ENCODE measurements around the gene CRK. TPM values are rescaled to one million over a fixed set of nuclear protein-coding genes. Genes with fewer than 3 reads are reported as not detected.

Gene CRK
- total RNA-seq, 1 experiment from 2014 or later: 57.9 TPM

DNA sequence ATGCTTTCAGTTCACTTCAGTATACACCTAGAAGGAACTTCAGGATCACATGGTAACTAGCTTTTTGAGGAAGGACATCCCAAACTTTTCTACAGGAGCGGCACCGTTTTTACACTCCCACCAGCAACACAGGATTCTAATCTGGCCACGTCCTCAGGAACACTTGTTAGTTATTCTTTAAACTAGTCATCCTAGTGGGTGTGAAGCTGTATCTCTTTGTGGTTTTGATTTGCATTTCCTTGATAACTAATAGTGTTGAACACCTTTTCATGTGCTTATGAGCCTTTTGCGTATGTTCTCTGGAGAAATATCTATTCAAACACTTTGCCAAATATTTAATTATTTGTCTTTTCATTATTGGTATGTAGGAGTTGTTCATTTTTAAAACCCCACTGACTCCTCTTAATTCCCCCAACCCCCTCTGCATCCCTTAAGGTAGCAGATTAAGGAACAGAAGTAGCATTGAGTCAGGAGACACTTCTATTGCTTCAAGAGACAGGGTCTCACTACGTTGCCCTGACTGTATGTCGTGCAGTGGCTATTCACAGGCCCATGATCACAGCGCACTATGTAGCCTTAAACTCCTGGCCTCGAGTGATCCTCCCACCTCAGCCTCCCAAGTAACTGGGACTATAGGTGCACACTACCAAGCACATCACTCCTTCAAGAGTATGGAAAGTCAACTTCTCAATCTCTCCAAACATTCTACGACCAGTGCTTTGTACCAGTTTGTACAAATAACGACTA is 81.4 kb downstream of the CRK start:
- Histone ChIP-seq H3K27me3 (ENCODE audit: insufficient read depth, low read depth) (no peaks in the 10 kb centered on the region), H3K4me2 (no peak overlapping the region), H3K27ac (no peak overlapping the region), H3K4me3 (no peak overlapping the region), H3F3A (ENCODE audit: insufficient read depth, low read depth) (peaks cover 97% of the 10 kb centered on the region), H3K9me2 (ENCODE audit: insufficient read depth) (no peaks in the 10 kb centered on the region), H3K4me1 (replicated peaks; ENCODE audit: insufficient read depth) (no peaks in the 10 kb centered on the region), H3K9me3 (ENCODE audit: insufficient read depth, low read depth) (no peaks in the 10 kb centered on the region), H4K20me1 (ENCODE audit: insufficient read depth) (peaks cover 100% of the 10 kb centered on the region), H3K79me2 (ENCODE audit: low read depth) (peaks cover 100% of the 10 kb centered on the region), H3K36me3 (ENCODE audit: low read depth) (peaks cover 43% of the 10 kb centered on the region), H2AFZ (no peak overlapping the region)
- no TSS peak for BruUV-seq (replicated peaks)
- DNase-seq: no peak
- CTCF ChIA-PET: interaction anchor here (1.3 kb wide), 1 partner anchor 9 kb away, joined by 10 read pairs; no protein-coding TSS in a partner anchor
- intact Hi-C loops (cut with micrococcal nuclease; ENCODE audit: unreplicated experiment): no loop called here
- POLR2A ChIA-PET (ENCODE audit: unreplicated experiment): no interaction called here
- TF ChIP-seq, protein P1, sequence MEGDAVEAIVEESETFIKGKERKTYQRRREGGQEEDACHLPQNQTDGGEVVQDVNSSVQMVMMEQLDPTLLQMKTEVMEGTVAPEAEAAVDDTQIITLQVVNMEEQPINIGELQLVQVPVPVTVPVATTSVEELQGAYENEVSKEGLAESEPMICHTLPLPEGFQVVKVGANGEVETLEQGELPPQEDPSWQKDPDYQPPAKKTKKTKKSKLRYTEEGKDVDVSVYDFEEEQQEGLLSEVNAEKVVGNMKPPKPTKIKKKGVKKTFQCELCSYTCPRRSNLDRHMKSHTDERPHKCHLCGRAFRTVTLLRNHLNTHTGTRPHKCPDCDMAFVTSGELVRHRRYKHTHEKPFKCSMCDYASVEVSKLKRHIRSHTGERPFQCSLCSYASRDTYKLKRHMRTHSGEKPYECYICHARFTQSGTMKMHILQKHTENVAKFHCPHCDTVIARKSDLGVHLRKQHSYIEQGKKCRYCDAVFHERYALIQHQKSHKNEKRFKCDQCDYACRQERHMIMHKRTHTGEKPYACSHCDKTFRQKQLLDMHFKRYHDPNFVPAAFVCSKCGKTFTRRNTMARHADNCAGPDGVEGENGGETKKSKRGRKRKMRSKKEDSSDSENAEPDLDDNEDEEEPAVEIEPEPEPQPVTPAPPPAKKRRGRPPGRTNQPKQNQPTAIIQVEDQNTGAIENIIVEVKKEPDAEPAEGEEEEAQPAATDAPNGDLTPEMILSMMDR (conservative IDR thresholded peaks at IDR 0.05): no peak
- TF ChIP-seq EZH2 (IDR thresholded peaks at IDR 0.05; ENCODE audit: low read depth): no peak

DNA sequence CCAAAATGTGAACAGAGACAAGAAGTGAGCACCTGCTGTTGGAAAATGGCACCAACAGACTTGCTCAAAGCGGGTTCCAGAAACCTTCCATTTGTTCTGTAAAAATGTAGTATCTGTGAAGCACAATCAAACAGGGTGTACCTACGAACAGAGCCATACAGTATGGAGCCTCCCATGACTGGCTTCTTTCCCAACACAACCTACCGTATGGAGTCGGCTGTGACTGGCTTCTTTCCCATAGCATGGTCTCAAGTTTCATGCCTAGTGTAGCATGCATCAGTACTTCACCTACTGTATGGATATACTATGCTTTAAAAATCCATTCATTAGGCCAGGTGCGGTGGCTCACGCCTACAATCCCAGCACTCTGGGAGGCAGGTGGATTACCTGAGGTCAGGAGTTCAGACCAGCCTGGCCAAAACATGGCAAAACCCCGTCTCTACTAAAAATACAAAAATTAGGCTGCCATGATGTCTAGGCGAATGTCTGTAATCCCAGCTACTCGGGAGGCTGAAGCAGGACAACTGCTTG is 82.3 kb downstream of the CRK start:
- Histone ChIP-seq H3K4me2 (no peak overlapping the region), H3K27me3 (ENCODE audit: insufficient read depth, low read depth) (no peaks in the 10 kb centered on the region), H3K4me3 (no peak overlapping the region), H3K4me1 (replicated peaks; ENCODE audit: insufficient read depth) (peaks cover 4% of the 10 kb centered on the region; the same call in 1 of the 2 replicates), H3F3A (ENCODE audit: insufficient read depth, low read depth) (peaks cover 97% of the 10 kb centered on the region), H3K36me3 (ENCODE audit: low read depth) (peaks cover 39% of the 10 kb centered on the region), H3K27ac (no peak overlapping the region), H2AFZ (no peak overlapping the region), H3K9me3 (ENCODE audit: insufficient read depth, low read depth) (no peaks in the 10 kb centered on the region), H3K9me2 (ENCODE audit: insufficient read depth) (no peaks in the 10 kb centered on the region), H4K20me1 (ENCODE audit: insufficient read depth) (peaks cover 100% of the 10 kb centered on the region), H3K79me2 (ENCODE audit: low read depth) (peaks cover 100% of the 10 kb centered on the region)
- intact Hi-C loops (cut with micrococcal nuclease; ENCODE audit: unreplicated experiment): no loop called here
- no peak for TF ChIP-seq EZH2 (IDR thresholded peaks at IDR 0.05; ENCODE audit: low read depth)
- TF ChIP-seq, protein P1 (conservative IDR thresholded peaks at IDR 0.05): no peak
- DNase-seq: no peak
- no TSS peak for BruUV-seq (replicated peaks)
- POLR2A ChIA-PET (ENCODE audit: unreplicated experiment): no interaction called here
- CTCF ChIA-PET: interaction anchor here (1.3 kb wide), 1 partner anchor 9 kb away, joined by 10 read pairs; no protein-coding TSS in a partner anchor

DNA sequence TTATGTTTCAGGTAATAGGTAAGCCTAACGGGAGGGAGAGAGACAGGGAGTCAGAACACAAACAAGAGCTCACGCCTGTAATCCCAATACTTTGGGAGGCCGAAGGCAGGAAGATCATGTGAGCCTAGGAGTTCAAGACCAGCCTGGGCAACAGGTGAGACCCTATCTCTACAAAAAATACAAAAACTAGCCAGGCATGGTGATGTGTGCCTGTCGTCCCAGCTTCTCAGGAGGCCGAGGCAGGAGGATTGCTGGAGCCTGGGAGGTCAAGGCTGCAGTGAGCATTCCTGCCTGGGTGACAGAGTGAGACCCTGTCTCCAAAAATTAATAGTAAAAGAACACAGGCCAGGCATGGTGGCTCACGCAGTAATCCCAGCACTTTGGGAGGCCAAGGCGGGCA is 83.4 kb downstream of the CRK start:
- Histone ChIP-seq H3K9me2 (ENCODE audit: insufficient read depth) (no peaks in the 10 kb centered on the region), H3K4me3 (no peak overlapping the region), H2AFZ (no peak overlapping the region), H3K36me3 (ENCODE audit: low read depth) (peaks cover 32% of the 10 kb centered on the region), H3K4me2 (no peak overlapping the region), H3K79me2 (ENCODE audit: low read depth) (peaks cover 100% of the 10 kb centered on the region), H3K9me3 (ENCODE audit: insufficient read depth, low read depth) (no peaks in the 10 kb centered on the region), H3K27ac (no peak overlapping the region), H3K27me3 (ENCODE audit: insufficient read depth, low read depth) (no peaks in the 10 kb centered on the region), H3F3A (ENCODE audit: insufficient read depth, low read depth) (peaks cover 97% of the 10 kb centered on the region), H4K20me1 (ENCODE audit: insufficient read depth) (peaks cover 100% of the 10 kb centered on the region), H3K4me1 (replicated peaks; ENCODE audit: insufficient read depth) (peaks cover 16% of the 10 kb centered on the region)
- ChIA-PET POLR2A (ENCODE audit: unreplicated experiment) (no interaction called here), CTCF (no interaction called here)
- no peak for TF ChIP-seq EZH2 (IDR thresholded peaks at IDR 0.05; ENCODE audit: low read depth)
- TF ChIP-seq, protein P1 (conservative IDR thresholded peaks at IDR 0.05): no peak
- intact Hi-C loops (cut with micrococcal nuclease; ENCODE audit: unreplicated experiment): no loop called here
- DNase-seq: no peak
- no TSS peak for BruUV-seq (replicated peaks)
